NCI-H748 (cell line): ENCODE measurements around the gene STRA6.

Source experiments
- DNase-seq: peaks from one replicate; lab custom pipeline; 2025; ENCODE audit not compliant: unreplicated experiment; lab: John Stamatoyannopoulos, UW

Gene STRA6, protein sequence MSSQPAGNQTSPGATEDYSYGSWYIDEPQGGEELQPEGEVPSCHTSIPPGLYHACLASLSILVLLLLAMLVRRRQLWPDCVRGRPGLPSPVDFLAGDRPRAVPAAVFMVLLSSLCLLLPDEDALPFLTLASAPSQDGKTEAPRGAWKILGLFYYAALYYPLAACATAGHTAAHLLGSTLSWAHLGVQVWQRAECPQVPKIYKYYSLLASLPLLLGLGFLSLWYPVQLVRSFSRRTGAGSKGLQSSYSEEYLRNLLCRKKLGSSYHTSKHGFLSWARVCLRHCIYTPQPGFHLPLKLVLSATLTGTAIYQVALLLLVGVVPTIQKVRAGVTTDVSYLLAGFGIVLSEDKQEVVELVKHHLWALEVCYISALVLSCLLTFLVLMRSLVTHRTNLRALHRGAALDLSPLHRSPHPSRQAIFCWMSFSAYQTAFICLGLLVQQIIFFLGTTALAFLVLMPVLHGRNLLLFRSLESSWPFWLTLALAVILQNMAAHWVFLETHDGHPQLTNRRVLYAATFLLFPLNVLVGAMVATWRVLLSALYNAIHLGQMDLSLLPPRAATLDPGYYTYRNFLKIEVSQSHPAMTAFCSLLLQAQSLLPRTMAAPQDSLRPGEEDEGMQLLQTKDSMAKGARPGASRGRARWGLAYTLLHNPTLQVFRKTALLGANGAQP

DNA sequence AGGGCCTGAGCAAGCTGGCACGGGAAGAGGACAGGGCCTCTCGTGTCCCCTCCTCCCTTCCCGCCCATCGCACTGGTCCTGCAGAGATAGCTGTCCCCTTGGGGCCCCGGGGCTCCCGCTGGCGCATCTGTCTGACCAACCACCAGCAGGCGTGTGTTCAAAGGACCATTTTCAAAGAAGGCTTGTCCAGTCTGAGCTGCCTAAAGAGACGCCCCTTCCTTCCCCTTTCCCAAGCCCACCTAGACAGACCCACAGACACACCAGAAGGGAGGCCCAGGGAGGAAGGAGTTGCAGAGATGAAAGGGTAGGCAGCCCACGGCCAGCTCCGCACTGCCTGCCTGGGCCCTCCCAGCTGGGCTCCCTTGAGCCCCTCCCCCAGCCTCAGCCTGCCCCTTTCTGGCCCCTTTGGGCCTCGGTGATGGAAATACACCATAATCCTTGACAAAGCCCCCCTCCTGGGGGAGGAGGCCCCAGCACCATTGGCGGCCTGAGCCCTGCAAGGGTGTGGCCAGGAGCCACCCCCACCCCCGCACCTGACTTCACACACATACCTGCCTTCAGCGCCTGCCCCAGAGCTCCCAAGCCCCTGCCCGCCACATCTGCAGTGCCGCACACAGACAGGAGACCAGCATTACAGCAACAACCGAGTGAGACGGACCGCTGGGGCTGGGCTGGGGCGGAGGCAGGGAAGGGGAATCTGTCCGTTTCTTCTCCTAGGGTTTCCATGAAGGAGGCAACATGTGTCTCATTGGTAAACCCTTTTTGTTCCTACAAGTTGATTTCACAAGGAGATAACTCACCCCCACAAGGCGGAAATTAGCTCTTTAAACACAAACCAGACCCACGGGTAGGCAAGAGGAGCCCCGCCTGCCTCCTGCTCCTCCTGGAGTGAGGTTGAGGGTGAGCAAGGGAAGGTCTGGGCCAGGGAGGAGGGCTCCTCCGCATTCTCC lies at the start of gene STRA6:
Gene STRA6 (minus strand): TSS at position 336 of the 950 bp plus-strand sequence. CDS start 520 bp downstream, outside the sequence.
- DNase-seq = peak; percentile 18

GRCh38 chr15:74252291-74252690 lies 49.7 kb upstream of the STRA6 start:
- no peak for DNase-seq

- DNase-seq = no peak
Measured at GRCh38 chr15:74251131-74251811, 48.7 kb upstream of the STRA6 start.

DNA sequence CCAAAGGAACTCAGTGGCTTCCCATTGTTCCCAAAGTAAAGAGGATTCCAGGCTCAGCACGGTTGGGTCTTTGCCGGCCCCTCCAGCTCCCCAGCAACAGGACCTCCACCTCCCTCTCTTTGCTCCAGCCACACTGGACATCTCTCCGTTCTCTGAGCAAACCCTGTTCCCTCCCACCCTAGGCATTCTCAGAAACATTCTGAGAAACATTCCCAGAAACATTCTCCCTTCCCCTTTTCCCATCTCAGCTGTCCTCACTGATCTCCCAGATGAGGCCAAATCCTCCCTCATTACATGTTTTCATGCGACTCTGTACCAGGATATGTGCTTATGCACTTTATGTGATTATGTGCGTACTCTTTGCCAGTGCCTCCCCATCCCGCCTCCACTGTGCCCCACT lies 47.7 kb upstream of the STRA6 start:
- DNase-seq = no peak

DNA sequence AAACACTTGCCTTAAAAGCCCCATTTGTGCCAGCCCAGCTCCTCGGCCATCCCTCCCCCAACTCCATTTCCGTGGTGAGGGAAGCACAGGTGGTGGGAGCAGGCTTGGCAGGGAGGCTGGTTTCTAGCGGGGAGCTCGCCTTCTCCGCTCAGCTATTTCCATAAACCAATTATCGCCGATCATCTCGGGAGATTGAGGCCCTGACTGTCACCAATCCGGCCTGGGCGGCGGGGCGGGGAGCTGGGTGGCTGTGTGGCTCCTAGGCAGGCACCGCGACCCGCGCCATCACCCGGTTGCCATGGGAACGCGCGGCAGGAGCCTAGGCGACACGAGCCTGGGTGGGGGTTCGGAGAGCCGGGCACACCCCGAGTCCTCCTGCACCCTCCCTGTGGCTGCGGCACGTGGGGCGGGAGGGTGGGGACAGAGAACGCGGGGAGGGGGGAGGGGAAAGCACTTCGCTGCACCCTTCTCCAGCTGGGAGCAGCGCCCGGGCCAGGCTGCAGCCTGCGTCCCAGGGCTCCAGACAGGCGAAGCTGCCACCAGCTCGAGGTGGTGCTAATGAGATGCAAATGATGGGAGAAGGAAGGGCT lies 42.9 kb upstream of the STRA6 start:
- peak; percentile 89 for DNase-seq

DNA sequence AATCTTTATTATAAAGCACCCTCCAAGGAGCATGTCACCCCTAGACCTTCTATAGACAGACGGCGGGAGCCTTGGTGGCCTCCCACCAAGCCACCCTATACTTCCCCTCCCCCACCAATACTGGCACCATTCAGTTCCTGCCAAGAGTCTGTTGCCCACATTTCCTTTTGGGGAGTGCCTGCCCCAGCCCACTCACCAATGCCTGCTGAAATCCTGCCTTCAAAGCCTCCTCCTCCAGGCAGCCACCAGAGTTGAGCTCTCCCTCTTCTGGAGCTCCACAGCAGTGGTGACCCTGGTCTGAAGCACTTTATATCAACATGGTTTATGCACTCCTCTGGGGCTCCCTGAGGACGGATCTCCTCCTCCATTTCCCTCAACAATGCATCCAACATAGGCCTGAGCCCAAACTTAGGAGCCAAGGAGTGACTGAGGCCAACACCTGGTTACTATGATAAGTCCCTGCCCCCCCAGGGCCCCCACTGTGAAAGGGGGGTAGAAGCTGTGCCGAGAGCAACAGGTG lies 42.3 kb upstream of the STRA6 start:
- no peak for DNase-seq

GRCh38 chr15:74243431-74243830 lies 40.8 kb upstream of the STRA6 start:
- no peak for DNase-seq

DNA sequence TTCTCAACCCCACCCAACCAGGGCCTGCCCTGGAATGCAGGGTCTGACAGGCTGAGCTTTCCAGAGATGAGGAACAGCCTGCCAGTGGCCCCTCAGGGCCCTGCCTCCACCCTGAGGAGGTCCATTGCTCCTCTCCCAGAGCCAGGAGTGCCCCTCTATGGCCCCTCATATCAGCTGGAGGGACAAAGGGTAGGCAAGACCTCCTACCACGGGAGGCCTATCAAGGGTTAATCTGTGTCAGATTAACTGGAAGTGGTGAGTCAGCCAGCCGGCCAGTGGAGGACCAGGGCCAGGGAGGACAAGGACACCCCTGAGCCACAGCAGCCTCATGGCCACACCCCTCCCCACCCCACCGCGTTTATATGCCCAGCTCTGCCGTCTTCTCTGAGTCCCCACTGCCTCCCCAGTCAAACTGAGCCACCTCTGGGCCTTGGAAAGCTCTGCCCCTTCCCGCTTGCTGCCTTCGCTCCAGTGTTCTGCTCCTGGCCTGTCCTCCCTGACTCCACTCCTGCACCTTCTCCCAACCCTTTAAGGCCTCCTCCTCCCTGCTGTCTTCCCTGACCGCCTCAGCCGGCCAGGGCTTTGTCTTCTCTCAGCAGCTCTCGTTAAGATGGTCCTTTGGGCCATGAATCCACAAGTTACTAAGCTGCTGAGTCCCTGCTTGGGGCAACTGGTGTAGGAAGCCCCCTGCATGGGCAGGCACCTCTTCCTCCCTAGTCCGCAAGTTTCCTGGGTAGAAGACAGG lies 40.0 kb upstream of the STRA6 start:
- no peak for DNase-seq

GRCh38 chr15:74240897-74241614 lies 38.5 kb upstream of the STRA6 start:
- no peak for DNase-seq

DNA sequence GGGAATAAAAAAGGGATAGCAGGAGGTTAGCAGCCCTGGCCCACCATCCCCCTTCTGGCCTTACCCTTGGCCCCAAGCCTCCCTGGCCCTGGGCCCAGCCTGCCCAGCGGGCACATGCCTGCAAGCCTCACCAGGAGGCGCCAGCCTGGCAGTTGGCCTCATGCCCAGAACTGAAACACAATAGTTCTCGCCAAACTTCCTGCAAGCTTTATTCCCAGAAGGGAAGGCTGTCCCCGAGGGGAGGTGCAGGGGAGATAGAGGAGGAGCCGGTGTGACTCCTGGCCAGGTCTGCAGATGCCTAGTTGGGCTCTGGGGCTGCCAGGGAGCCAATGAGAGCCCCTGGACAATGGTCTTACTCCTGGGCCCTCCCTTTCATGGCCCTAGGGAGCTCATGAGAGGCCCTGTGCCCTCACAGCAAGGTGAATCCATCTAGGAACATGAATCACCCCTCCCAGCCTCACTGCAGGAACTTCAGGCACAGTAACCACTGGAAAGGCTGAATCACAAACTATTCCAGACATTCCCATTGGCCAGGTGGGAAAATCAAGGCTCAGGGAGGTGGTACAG lies 37.5 kb upstream of the STRA6 start:
- peak; percentile 91 for DNase-seq

- DNase-seq = no peak
Measured at GRCh38 chr15:74239051-74239705, 36.6 kb upstream of the STRA6 start.

GRCh38 chr15:74235962-74236361 lies 33.4 kb upstream of the STRA6 start, which contains the start of gene CCDC33:
Gene CCDC33, plus strand, starts transcription at chr15:74236326. Its CDS starts 394 bp downstream, at chr15:74236720.
- peak; percentile 95 for DNase-seq

DNA sequence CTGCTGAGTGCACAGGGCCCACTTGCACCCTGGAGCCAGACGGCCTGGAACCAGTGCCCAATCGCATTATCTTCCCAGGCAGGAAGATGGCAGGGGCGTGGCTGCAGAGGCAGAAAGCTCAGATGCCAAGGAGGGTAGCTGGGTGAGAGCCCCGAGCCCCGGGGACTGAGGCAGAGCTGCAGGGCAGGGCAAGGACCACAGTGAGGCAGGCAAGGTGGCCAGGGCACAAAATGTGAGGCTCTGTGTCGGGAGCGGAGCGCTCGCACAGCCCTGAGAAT lies 31.9 kb upstream of the STRA6 start:
- DNase-seq = no peak

- no peak for DNase-seq
Measured at GRCh38 chr15:74233851-74234597, 31.4 kb upstream of the STRA6 start.

DNA sequence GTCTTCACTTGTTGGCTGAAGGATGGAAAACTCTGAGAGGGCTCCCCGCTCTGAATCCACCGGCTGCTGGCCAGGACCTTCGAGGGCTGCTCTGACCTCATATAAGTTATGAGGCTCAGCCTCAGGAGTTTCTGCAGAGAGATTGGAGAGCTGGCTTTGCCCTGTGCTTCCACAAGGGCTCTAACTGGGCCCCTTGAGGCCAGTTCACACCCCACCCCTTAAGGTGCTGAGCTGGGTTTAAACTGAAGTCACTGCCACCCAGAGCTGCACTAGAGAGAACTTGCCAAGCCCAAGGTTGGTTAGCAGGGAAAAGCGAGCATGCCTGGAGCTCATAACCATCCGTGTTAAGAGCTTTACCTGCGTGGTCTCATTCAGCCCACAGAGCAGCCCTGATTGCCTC lies 30.8 kb upstream of the STRA6 start:
- no peak for DNase-seq

DNA sequence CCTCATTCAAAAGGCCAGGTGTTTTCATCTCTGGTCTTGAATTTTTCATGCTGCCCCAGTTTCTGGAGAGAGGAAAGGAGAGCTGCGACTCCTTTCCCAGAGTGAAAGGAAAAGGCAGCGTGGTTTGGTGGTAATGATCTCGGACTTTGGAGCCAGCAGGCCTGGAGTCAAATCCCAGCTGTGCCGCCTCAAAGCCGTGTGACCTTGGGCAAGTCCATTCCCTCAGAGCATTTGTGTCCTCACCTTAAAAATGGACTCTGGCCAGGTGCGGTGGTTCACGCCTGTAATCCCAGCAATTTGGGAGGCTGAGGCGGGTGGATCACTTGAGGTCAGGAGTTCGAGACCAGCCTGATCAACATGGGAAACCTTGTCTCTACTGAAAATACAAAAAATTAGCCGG lies 28.9 kb upstream of the STRA6 start:
- DNase-seq = no peak

- DNase-seq = no peak
Measured at GRCh38 chr15:74229686-74230085, 27.1 kb upstream of the STRA6 start.
